ENCODE results near the gene SPATA31E1. TPM values are rescaled to one million over a fixed set of nuclear protein-coding genes. Genes with fewer than 3 reads are reported as not detected.

SPATA31E1 gene
- total RNA-seq, 1 donor from 2014 or later, result not detected

DNA sequence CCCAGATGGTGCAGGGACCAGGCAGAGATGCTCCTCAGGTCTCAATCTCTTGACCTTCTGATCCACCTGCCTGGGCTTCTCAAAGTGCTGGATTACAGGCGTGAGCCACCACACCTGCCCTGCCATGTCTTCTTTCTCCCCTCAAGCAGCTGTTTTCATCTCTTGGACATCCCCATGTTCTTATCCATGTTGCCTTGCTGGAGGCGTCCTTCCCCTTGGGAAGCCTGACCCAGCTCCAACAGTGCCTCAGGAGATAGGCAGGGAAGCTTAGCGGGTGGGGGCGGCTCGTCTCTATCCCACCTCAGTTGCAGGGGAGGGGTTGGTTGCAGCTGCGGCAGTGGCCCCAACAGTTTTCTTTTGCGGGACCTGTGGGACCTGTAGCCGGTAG, 24.7 kb upstream of the SPATA31E1 start:
- peaks cover 5% of the 10 kb centered on the region for H3K36me3 Mint-ChIP-seq (ENCODE audit: low read depth)
- no peak for DNase-seq (ENCODE audit: low spot score)
- H3K27ac Mint-ChIP-seq (ENCODE audit: unreplicated experiment), result no peak overlapping the region
- TF ChIP-seq, protein P1, sequence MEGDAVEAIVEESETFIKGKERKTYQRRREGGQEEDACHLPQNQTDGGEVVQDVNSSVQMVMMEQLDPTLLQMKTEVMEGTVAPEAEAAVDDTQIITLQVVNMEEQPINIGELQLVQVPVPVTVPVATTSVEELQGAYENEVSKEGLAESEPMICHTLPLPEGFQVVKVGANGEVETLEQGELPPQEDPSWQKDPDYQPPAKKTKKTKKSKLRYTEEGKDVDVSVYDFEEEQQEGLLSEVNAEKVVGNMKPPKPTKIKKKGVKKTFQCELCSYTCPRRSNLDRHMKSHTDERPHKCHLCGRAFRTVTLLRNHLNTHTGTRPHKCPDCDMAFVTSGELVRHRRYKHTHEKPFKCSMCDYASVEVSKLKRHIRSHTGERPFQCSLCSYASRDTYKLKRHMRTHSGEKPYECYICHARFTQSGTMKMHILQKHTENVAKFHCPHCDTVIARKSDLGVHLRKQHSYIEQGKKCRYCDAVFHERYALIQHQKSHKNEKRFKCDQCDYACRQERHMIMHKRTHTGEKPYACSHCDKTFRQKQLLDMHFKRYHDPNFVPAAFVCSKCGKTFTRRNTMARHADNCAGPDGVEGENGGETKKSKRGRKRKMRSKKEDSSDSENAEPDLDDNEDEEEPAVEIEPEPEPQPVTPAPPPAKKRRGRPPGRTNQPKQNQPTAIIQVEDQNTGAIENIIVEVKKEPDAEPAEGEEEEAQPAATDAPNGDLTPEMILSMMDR (IDR thresholded peaks at IDR 0.05), result no peak
- H3K9me3 Mint-ChIP-seq (ENCODE audit: low read depth), result peaks cover 18% of the 10 kb centered on the region
- H3K27me3 Mint-ChIP-seq (ENCODE audit: low read depth), result no peaks in the 10 kb centered on the region
- no peak overlapping the region for H3K4me3 Mint-ChIP-seq (ENCODE audit: unreplicated experiment)
- peaks cover 5% of the 10 kb centered on the region for H3K4me1 Mint-ChIP-seq (ENCODE audit: low read depth)

DNA sequence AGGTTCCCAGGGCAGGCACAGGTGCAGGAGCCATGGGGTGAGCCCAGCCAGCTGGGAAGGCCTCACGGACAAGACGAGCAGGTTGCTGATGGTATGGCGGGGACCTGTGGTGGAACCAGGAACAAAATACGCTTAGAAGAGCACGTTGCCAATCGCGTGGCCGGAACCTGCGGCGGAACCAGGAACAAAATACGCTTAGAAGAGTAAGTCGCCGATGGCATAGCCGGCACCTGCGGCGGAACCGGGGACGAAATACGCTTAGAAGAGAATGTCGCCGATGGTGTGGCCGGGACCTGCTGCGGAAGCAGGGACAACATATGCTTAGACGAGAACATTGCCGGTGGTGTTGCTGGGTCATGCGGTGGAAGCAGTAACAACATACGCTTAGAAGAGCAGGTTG, 23.5 kb upstream of the SPATA31E1 start:
- DNase-seq (ENCODE audit: low spot score), result no peak
- peaks cover 5% of the 10 kb centered on the region for H3K36me3 Mint-ChIP-seq (ENCODE audit: low read depth)
- TF ChIP-seq, protein P1 (IDR thresholded peaks at IDR 0.05), result no peak
- H3K9me3 Mint-ChIP-seq (ENCODE audit: low read depth), result peaks cover 18% of the 10 kb centered on the region
- H3K27me3 Mint-ChIP-seq (ENCODE audit: low read depth), result no peaks in the 10 kb centered on the region
- no peak overlapping the region for H3K4me3 Mint-ChIP-seq (ENCODE audit: unreplicated experiment)
- H3K27ac Mint-ChIP-seq (ENCODE audit: unreplicated experiment), result no peak overlapping the region
- H3K4me1 Mint-ChIP-seq (ENCODE audit: low read depth), result peaks cover 5% of the 10 kb centered on the region

DNA sequence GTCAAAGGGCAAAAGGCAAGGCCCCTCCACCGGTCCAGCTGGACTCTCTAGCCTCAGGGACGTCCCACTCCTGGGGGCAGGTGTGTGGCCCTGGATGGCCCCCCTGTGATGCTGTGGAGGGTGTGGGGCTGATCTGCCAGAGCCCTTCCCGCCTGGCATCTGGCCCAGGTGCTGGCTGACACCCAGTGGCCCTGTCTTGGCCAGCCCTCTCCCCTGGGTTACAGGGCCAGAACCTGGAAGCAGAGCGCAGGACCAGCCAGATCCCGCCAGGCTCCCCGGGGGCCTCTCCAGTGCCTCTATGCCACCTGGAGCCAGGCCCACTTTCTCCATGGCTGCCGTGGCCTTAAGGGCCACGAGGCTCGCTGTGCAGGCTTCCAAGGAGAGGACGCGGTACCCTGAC, 22.9 kb upstream of the SPATA31E1 start:
- Mint-ChIP-seq H3K36me3 (ENCODE audit: low read depth) (peaks cover 5% of the 10 kb centered on the region), H3K27me3 (ENCODE audit: low read depth) (no peaks in the 10 kb centered on the region), H3K9me3 (ENCODE audit: low read depth) (peaks cover 18% of the 10 kb centered on the region), H3K4me3 (ENCODE audit: unreplicated experiment) (no peak overlapping the region), H3K27ac (ENCODE audit: unreplicated experiment) (no peak overlapping the region), H3K4me1 (ENCODE audit: low read depth) (peaks cover 5% of the 10 kb centered on the region)
- no peak for DNase-seq (ENCODE audit: low spot score)
- TF ChIP-seq, protein P1 (IDR thresholded peaks at IDR 0.05), result no peak

DNA sequence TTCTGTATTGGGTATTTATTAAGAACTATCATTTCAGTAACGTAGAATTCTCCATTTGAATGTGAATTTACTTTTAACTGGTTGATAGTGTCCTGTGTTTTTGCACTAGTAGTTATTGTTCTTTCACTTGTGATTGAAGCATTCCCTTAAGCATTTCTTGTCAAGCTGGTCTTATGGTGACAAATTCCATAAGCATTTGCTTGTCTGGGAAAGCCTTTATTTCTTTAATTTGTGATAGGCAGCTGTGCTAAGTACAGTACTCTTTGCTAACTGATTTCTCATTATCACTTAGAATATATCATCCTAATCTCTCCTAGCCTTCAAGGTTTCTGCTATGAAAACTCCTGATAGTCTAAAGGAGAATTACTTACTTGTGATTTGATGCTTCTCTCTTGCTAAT, 21.3 kb upstream of the SPATA31E1 start:
- H3K27me3 Mint-ChIP-seq (ENCODE audit: low read depth), result no peaks in the 10 kb centered on the region
- H3K27ac Mint-ChIP-seq (ENCODE audit: unreplicated experiment), result no peak overlapping the region
- TF ChIP-seq, protein P1 (IDR thresholded peaks at IDR 0.05), result no peak
- H3K9me3 Mint-ChIP-seq (ENCODE audit: low read depth), result peaks cover 18% of the 10 kb centered on the region
- H3K4me1 Mint-ChIP-seq (ENCODE audit: low read depth), result peaks cover 13% of the 10 kb centered on the region
- H3K36me3 Mint-ChIP-seq (ENCODE audit: low read depth), result peaks cover 5% of the 10 kb centered on the region
- no peak overlapping the region for H3K4me3 Mint-ChIP-seq (ENCODE audit: unreplicated experiment)
- DNase-seq (ENCODE audit: low spot score), result no peak

DNA sequence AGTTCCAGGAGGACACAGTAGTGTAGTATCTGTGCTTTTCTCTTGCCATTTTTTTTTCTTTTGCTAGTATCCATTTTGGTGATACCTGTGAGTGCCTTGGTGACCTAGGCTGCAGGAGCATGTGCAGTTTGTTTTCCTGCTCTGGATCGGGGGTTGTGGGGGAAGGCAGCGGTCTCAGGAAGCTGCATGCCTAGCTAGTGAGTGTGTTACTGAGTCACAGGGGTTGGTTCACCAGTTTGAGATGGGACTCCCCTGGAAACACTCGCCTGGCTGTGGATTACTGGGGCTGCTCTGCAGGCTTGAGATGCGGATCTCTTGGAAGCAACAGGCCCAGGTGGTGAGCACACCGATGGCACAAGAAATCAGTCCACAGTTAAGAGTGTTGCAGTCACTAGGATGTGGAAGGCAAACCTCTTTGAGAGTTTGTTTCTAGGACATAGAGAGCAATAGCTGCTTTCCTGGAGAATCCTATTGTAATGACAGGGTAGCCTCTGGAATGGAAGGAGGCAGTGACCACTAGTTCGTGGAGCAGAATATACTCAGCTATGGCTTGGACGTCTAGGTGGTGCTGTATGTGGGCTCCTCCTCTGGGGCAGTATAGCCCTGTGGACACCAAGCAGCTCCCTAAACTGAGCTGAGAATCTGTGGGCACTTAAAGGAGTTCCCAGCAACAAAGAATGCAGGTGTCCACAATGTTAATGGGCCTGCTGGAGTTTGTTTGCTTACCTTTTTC, 20.0 kb upstream of the SPATA31E1 start:
- Mint-ChIP-seq H3K36me3 (ENCODE audit: low read depth) (peaks cover 5% of the 10 kb centered on the region), H3K27me3 (ENCODE audit: low read depth) (no peaks in the 10 kb centered on the region), H3K4me1 (ENCODE audit: low read depth) (peaks cover 13% of the 10 kb centered on the region), H3K4me3 (ENCODE audit: unreplicated experiment) (no peak overlapping the region), H3K9me3 (ENCODE audit: low read depth) (peaks cover 18% of the 10 kb centered on the region), H3K27ac (ENCODE audit: unreplicated experiment) (no peak overlapping the region)
- DNase-seq (ENCODE audit: low spot score), result no peak
- TF ChIP-seq, protein P1 (IDR thresholded peaks at IDR 0.05), result no peak
